Activated naive CD4-positive, alpha-beta T cell treated with anti-CD3 and anti-CD28 coated beads, Interleukin-2, amount 10 ng/mL, durations not matched to agents 7 days and 5 days (primary cell): ENCODE data around the gene ROBO1.

Experiments used
- CTCF ChIA-PET: fragments of 350-600 bp; sonication (Branson Sonifier 250); formaldehyde crosslinking; loops from one replicate; lab custom pipeline; 2021; ENCODE audit warnings: antibody characterized with exemption; lab: Charles Lee
- DNase-seq: peaks from one replicate; pipeline ENCODE4 v3.0.0-alpha.2; 2020
- H3K27ac Mint-ChIP-seq: one replicate; pipeline ENCODE4 v1.8.0; 2021; ENCODE audit warnings: mild to moderate bottlenecking, moderate library complexity, mixed read lengths
- H3K27me3 Mint-ChIP-seq: one replicate; pipeline ENCODE4 v1.8.0; 2021; ENCODE audit warnings: mild to moderate bottlenecking, mixed read lengths
- H3K36me3 Mint-ChIP-seq: one replicate; pipeline ENCODE4 v1.8.0; 2021; ENCODE audit warnings: mixed read lengths
- H3K4me1 Mint-ChIP-seq: one replicate; pipeline ENCODE4 v1.8.0; 2021; ENCODE audit warnings: mixed read lengths
- H3K4me3 Mint-ChIP-seq: one replicate; pipeline ENCODE4 v1.8.0; 2021; ENCODE audit warnings: mild to moderate bottlenecking, moderate library complexity, mixed read lengths
- H3K9me3 Mint-ChIP-seq: one replicate; pipeline ENCODE4 v1.8.0; 2021; ENCODE audit warnings: mixed read lengths

ROBO1 gene

GRCh38 chr3:79378064-79378463 is 389.7 kb downstream of the ROBO1 start:
- no peak overlapping the region for H3K27ac Mint-ChIP-seq
- DNase-seq: no peak
- CTCF ChIA-PET: no interaction called here
- H3K36me3 Mint-ChIP-seq: no peaks in the 10 kb centered on the region
- H3K9me3 Mint-ChIP-seq: peaks cover 5% of the 10 kb centered on the region
- H3K4me3 Mint-ChIP-seq: no peak overlapping the region
- no peaks in the 10 kb centered on the region for H3K4me1 Mint-ChIP-seq
- no peaks in the 10 kb centered on the region for H3K27me3 Mint-ChIP-seq

DNA sequence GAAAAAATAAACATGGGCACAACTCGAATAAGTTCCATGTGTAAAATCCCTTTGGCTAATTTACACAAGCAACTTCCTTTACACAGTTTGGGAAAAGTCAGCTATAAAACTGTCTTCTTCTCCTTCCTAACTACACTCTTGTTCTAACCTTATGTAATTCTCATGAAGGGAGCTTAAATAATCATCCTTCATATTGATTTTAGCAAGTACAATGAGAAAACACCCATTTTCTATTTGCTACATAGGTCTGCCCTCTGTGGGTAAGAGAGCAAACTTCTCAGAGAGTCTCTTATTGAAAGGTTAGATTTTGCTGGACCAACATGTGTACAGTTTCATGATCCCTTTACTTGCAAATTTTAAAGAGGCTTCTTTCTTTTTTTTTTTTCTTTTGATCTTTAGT is 398.5 kb downstream of the ROBO1 start:
- H3K4me3 Mint-ChIP-seq: no peak overlapping the region
- no peaks in the 10 kb centered on the region for H3K36me3 Mint-ChIP-seq
- H3K27ac Mint-ChIP-seq: no peak overlapping the region
- CTCF ChIA-PET: no interaction called here
- no peaks in the 10 kb centered on the region for H3K4me1 Mint-ChIP-seq
- DNase-seq: no peak
- peaks cover 4% of the 10 kb centered on the region for H3K9me3 Mint-ChIP-seq
- no peaks in the 10 kb centered on the region for H3K27me3 Mint-ChIP-seq

DNA sequence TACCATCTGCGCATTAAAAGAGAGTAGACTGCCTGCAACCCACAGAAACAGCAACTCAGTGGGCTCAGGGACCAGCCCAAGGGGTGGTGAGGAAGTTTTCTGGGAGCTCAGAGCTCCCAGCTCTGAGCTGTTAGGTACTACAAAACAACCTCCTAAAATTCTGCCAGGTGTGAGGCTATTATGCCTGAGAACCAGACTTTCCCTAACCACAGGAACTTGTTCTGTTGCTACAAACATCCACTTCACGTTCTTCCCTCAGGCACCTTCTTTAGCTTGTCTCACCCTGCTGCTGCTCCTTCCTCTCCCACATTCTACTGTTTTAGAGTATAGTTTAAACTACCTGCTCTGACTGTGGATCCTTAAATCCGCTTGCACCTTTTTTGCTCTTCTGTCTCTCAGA is 399.4 kb downstream of the ROBO1 start:
- H3K27ac Mint-ChIP-seq: no peak overlapping the region
- CTCF ChIA-PET: no interaction called here
- no peaks in the 10 kb centered on the region for H3K4me1 Mint-ChIP-seq
- H3K36me3 Mint-ChIP-seq: no peaks in the 10 kb centered on the region
- H3K4me3 Mint-ChIP-seq: no peak overlapping the region
- peaks cover 4% of the 10 kb centered on the region for H3K9me3 Mint-ChIP-seq
- no peak for DNase-seq
- no peaks in the 10 kb centered on the region for H3K27me3 Mint-ChIP-seq

- no peaks in the 10 kb centered on the region for H3K4me1 Mint-ChIP-seq
- peaks cover 4% of the 10 kb centered on the region for H3K9me3 Mint-ChIP-seq
- H3K27ac Mint-ChIP-seq: no peak overlapping the region
- no peaks in the 10 kb centered on the region for H3K36me3 Mint-ChIP-seq
- DNase-seq: no peak
- H3K4me3 Mint-ChIP-seq: no peak overlapping the region
- no peaks in the 10 kb centered on the region for H3K27me3 Mint-ChIP-seq
- CTCF ChIA-PET: no interaction called here
These were observed 400.0 kb downstream of the ROBO1 start for GRCh38 chr3:79367803-79368202.

DNA sequence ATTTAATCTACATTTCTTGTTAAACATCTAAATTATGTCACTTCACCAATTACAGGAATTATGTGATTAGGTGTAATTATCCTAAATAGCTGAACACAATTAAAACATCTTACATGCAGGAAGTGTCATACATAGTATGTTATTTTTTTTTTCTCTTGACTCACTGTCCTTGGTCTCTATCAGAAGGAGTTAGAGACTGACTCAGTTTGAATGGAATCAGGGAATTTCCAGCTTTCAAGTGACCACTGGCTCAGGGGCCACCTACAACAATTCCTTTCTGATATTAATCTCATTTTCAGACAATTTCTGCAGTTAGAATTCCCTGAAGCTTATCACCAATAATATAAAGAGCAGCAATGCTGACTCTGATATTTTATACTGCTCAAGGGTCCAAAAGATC is 400.7 kb downstream of the ROBO1 start:
- no peak for DNase-seq
- no peak overlapping the region for H3K27ac Mint-ChIP-seq
- CTCF ChIA-PET: no interaction called here

DNA sequence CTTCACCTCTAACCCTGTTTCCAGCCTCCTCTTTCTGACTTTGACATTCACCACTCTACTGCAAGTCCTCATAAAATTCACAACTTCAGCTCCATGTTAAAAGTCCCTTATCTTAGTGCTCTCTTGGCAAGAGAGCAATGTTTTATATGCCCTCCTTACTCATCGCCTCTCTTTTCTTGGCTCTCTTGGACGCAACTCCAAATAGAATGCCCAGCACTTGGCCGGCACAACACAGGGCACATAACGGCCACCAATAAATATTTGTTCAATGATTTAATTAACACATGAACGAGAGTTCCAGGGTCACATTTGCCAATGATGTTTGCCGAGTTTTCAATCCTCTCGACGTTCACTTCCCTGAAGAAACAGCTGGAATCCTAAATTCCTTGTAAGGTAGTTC is 401.4 kb downstream of the ROBO1 start:
- H3K4me1 Mint-ChIP-seq: no peaks in the 10 kb centered on the region
- CTCF ChIA-PET: no interaction called here

More for the DNA sequence above, 400.7 kb downstream of the ROBO1 start:
- Mint-ChIP-seq H3K4me3 (no peak overlapping the region), H3K27me3 (no peaks in the 10 kb centered on the region), H3K9me3 (peaks cover 4% of the 10 kb centered on the region), H3K36me3 (no peaks in the 10 kb centered on the region), H3K4me1 (no peaks in the 10 kb centered on the region)

GRCh38 chr3:79364784-79365183 is 403.0 kb downstream of the ROBO1 start:
- DNase-seq: no peak
- Mint-ChIP-seq H3K4me1 (no peaks in the 10 kb centered on the region), H3K27ac (no peak overlapping the region), H3K4me3 (no peak overlapping the region), H3K36me3 (no peaks in the 10 kb centered on the region), H3K9me3 (peaks cover 1% of the 10 kb centered on the region), H3K27me3 (no peaks in the 10 kb centered on the region)
- CTCF ChIA-PET: no interaction called here

More for the DNA sequence above, 401.4 kb downstream of the ROBO1 start:
- peaks cover 4% of the 10 kb centered on the region for H3K9me3 Mint-ChIP-seq
- no peak overlapping the region for H3K4me3 Mint-ChIP-seq
- H3K27ac Mint-ChIP-seq: no peak overlapping the region
- no peaks in the 10 kb centered on the region for H3K36me3 Mint-ChIP-seq
- no peak for DNase-seq
- no peaks in the 10 kb centered on the region for H3K27me3 Mint-ChIP-seq

DNA sequence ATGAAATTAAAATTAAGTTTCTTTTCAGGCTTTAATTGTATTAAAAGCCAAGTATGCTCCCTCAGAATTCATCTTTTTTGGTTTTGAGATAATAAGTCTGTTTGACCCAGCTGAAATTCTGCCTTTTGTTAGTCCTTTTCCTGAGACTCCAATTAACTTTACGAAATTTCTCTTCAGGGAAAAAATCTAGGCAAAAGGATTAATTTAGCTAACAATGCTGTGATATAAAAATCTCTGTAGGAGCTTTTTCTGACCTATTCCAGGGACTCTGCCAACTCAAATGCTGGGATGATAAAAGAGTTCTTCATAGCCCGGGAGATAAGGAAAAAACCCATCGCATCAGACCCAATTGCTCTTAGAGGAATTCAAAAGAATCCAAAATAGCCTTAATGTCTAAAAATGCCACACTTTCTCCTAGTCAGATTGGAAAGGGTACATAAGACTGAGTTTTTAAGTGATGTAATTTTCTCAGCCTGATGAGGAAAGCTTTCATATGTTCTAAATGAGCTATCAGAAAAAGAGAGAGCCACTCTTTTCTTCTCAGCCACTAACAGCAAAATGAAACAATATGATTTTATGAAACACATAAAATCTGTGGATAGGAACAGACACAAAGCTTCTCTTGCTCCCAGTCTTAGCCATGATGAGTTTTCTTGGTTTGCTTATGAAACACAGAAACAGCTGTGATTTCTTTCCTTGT is 405.1 kb downstream of the ROBO1 start:
- Mint-ChIP-seq H3K27me3 (no peaks in the 10 kb centered on the region), H3K27ac (no peak overlapping the region), H3K36me3 (no peaks in the 10 kb centered on the region), H3K4me1 (no peaks in the 10 kb centered on the region), H3K9me3 (peaks cover 1% of the 10 kb centered on the region), H3K4me3 (no peak overlapping the region)
- CTCF ChIA-PET: interaction anchor here (1.1 to 1.7 kb wide), 4 partner anchors 10 to 702 kb away, joined by 3 to 4 read pairs (median 3); no protein-coding TSS in a partner anchor
- no peak for DNase-seq

DNA sequence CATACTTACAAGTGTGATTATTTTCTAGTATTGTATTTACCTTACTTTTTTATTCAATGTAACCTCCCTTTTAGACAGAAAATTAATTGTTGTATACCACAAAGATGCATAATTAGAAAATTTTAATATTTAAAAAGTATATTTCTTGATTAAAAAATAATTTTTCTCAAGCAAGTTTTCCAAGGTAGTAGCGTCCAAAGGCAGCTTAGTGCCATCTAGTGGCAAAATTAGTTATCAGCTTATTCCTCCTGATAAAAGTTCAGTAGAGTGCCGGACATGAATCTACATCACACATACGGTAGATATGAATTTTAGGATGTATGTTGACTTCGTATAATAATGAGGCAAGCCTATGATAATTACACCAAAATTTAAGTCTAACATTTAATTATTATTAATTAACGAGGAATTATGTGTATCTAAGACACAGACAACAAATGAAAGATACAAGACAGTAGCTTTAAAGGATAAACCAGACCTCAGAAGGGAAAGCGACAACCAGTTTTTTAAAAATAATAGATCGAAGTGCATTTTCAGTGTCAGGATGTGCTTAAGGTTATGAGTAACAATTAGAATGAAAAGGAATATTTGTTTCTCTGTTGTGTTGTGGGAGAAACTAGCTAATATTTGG is 405.9 kb downstream of the ROBO1 start:
- Mint-ChIP-seq H3K9me3 (peaks cover 1% of the 10 kb centered on the region), H3K27ac (no peak overlapping the region), H3K36me3 (no peaks in the 10 kb centered on the region), H3K4me3 (no peak overlapping the region), H3K27me3 (no peaks in the 10 kb centered on the region), H3K4me1 (no peaks in the 10 kb centered on the region)
- no peak for DNase-seq
- CTCF ChIA-PET: interaction anchor here (1.1 to 1.7 kb wide), 5 partner anchors 9 to 701 kb away, joined by 3 to 9 read pairs (median 3); no protein-coding TSS in a partner anchor

DNA sequence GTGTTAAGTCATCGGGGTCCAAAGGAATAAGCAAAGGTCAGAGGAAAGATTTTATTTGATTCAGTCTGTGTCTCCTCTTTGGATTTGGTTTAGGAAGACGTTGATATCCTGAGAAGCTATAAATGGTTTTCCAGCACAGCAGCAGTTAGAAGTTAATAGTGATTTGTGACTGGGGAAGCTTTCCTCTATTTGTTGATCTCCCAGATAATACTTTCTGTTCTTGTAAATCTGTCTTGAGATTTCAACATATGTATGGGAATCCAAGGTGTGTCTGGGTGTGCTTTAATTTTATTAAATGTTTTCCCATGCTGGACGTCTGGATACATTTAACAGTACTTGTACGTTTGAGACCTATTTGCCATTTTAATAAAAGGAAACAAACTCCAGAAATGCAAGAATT is 409.5 kb downstream of the ROBO1 start:
- CTCF ChIA-PET: no interaction called here
- no peaks in the 10 kb centered on the region for H3K4me1 Mint-ChIP-seq
- H3K27me3 Mint-ChIP-seq: no peaks in the 10 kb centered on the region
- DNase-seq: no peak
- no peaks in the 10 kb centered on the region for H3K36me3 Mint-ChIP-seq
- H3K9me3 Mint-ChIP-seq: peaks cover 3% of the 10 kb centered on the region
- no peak overlapping the region for H3K27ac Mint-ChIP-seq
- H3K4me3 Mint-ChIP-seq: no peak overlapping the region

- CTCF ChIA-PET: no interaction called here
These were observed 413.6 kb downstream of the ROBO1 start for GRCh38 chr3:79354179-79354688.

DNA sequence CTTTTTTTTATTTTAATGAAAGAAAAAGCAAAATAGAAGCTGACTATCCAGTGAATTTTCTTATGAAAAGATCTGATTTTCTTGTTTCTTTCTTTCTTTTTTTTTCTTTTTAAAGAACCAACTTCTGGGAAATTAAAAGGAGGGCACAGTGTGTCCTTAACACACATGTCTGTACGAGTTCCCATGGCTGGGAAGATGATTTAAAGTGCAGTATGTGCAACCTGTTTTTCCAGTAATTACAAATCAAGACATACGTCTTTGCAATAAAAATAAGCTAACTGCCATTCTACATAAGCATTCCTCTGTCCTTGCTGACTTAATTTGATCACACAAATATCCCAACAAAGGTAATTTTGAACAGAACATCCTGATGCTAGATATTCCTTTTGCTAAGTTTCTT is 416.1 kb downstream of the ROBO1 start:
- CTCF ChIA-PET: interaction anchor here (1.0 kb wide), 1 partner anchor 10 kb away, joined by 3 read pairs; no protein-coding TSS in a partner anchor
- Mint-ChIP-seq H3K4me1 (no peaks in the 10 kb centered on the region), H3K9me3 (peaks cover 5% of the 10 kb centered on the region), H3K36me3 (no peaks in the 10 kb centered on the region), H3K4me3 (no peak overlapping the region), H3K27ac (no peak overlapping the region), H3K27me3 (no peaks in the 10 kb centered on the region)
- no peak for DNase-seq

More at GRCh38 chr3:79354179-79354688, 413.6 kb downstream of the ROBO1 start:
- H3K4me1 Mint-ChIP-seq: no peaks in the 10 kb centered on the region
- DNase-seq: no peak
- H3K27me3 Mint-ChIP-seq: no peaks in the 10 kb centered on the region
- no peak overlapping the region for H3K27ac Mint-ChIP-seq
- H3K4me3 Mint-ChIP-seq: no peak overlapping the region
- no peaks in the 10 kb centered on the region for H3K36me3 Mint-ChIP-seq
- peaks cover 3% of the 10 kb centered on the region for H3K9me3 Mint-ChIP-seq

- CTCF ChIA-PET: no interaction called here
- DNase-seq: no peak
- Mint-ChIP-seq H3K4me3 (no peak overlapping the region), H3K9me3 (peaks cover 2% of the 10 kb centered on the region), H3K27me3 (no peaks in the 10 kb centered on the region), H3K4me1 (no peaks in the 10 kb centered on the region), H3K27ac (no peak overlapping the region), H3K36me3 (no peaks in the 10 kb centered on the region)
These were observed 422.6 kb downstream of the ROBO1 start for GRCh38 chr3:79344876-79345871.

DNA sequence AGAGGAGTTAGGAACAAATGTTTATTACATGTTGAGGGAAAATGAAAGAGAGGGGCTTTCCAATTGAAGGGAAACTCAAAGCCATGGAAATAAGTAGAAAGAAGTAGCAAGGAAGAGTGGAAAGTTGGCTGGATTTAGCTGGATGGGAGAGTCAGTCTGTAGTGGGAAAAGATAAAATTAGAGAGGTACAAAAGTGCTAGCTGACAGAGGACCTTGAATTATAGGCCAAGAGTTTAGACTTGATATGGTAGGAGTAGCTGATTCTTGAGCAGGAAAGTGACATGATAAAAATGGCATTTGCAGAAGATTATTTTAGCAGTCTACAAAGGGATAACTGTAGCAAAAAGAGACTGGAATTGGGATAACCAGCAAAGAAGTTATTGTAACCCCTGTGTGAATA is 425.8 kb downstream of the ROBO1 start:
- CTCF ChIA-PET: no interaction called here
- H3K4me1 Mint-ChIP-seq: no peaks in the 10 kb centered on the region
- DNase-seq: no peak
- no peak overlapping the region for H3K4me3 Mint-ChIP-seq
- H3K36me3 Mint-ChIP-seq: no peaks in the 10 kb centered on the region
- H3K27ac Mint-ChIP-seq: no peak overlapping the region
- H3K27me3 Mint-ChIP-seq: no peaks in the 10 kb centered on the region
- no peaks in the 10 kb centered on the region for H3K9me3 Mint-ChIP-seq
